GM12892 (cell line): ENCODE data around the gene EFCAB5.

Experiments used
- POLR2A ChIP-seq: IDR thresholded peaks from 2 replicates; pipeline ENCODE4 v1.6.1; 2011; ENCODE audit warnings: low read depth, low read length, control low read depth
- POLR2AphosphoS5 ChIP-seq: IDR thresholded peaks from 2 replicates; pipeline ENCODE4 v1.6.1; 2011; ENCODE audit warnings: low read depth, low read length, control low read depth

- peak; percentile 99 for TF ChIP-seq POLR2A
- peak; percentile 98 for TF ChIP-seq POLR2AphosphoS5
These were observed 175.5 kb downstream of the EFCAB5 start, which contains the start of gene NSRP1 for GRCh38 chr17:30116661-30117551.
